OCI-LY3 (cell line): Measurements from ENCODE around the gene CYYR1.

Experiments used
- H2AFZ ChIP-seq: fragments of 200-600, 300-600 bp; shearing (Covaris generic); 2 replicates; pipeline ENCODE4 v1.6.0; 2014; ENCODE audit warnings: antibody characterized with exemption, low read depth, low read length
- H3K27ac ChIP-seq: fragments of 200-600, 300-600 bp; sonication (generic); 2 replicates; pipeline ENCODE4 v1.5.1; 2014; ENCODE audit warnings: mild to moderate bottlenecking, low read length, moderate library complexity, mixed read lengths
- H3K27me3 ChIP-seq: fragments of 200-600, 300-600 bp; sonication (generic); 2 replicates; pipeline ENCODE4 v1.6.1; 2014; ENCODE audit warnings: low read depth, low read length, mixed read lengths
- H3K36me3 ChIP-seq: fragments of 200-600, 300-600 bp; sonication (generic); replicated peaks from 2 replicates; pipeline ENCODE3; 2014; ENCODE audit warnings: low read depth, low read length, mixed read lengths
- H3K4me1 ChIP-seq: fragments of 300-600, 200-600 bp; sonication (generic); 2 replicates; pipeline ENCODE4 v1.6.1; 2014; ENCODE audit warnings: low read length, mixed read lengths
- H3K4me2 ChIP-seq: fragments of 200-600, 300-600 bp; sonication (generic); 2 replicates; pipeline ENCODE4 v1.6.1; 2014; ENCODE audit warnings: low read length, mixed read lengths
- H3K4me3 ChIP-seq: fragments of 300-600, 200-600 bp; sonication (generic); 2 replicates; pipeline ENCODE4 v1.5.1; 2014; ENCODE audit warnings: antibody characterized with exemption, mild to moderate bottlenecking, low read length, moderate library complexity
- H3K79me2 ChIP-seq: fragments of 300-600, 200-600 bp; shearing (Covaris generic); 2 replicates; pipeline ENCODE4 v1.6.1; 2014; ENCODE audit warnings: mild to moderate bottlenecking, low read length, mixed read lengths
- H3K9ac ChIP-seq: fragments of 300-600, 200-600 bp; shearing (Covaris generic); 2 replicates; pipeline ENCODE4 v1.6.0; 2014; ENCODE audit warnings: mild to moderate bottlenecking, low read length, moderate library complexity
- H3K9me3 ChIP-seq: fragments of 200-600, 300-600 bp; shearing (Covaris generic); 2 replicates; pipeline ENCODE4 v1.6.1; 2014; ENCODE audit warnings: low read length, mixed read lengths; ENCODE audit not compliant: insufficient read depth
- H4K20me1 ChIP-seq: fragments of 200-600, 300-600 bp; sonication (generic); 2 replicates; pipeline ENCODE4 v1.6.1; 2016; ENCODE audit warnings: low read length, mixed read lengths; ENCODE audit not compliant: insufficient read depth
- CTCF ChIP-seq: fragments of 200-600, 300-600 bp; sonication (generic); IDR thresholded peaks from 2 replicates; pipeline ENCODE4 v1.5.1; 2014; ENCODE audit warnings: antibody characterized with exemption, low read length, low read depth
- EZH2phosphoT487 ChIP-seq: fragments of 200-600 bp; shearing (Covaris generic); IDR thresholded peaks from 2 replicates; pipeline ENCODE4 v1.6.1; 2018; ENCODE audit warnings: antibody characterized with exemption, mixed run types, low read depth

Gene CYYR1

GRCh38 chr21:26546446-26547097, 26.5 kb downstream of the CYYR1 start:
- H3K79me2 ChIP-seq, result no peaks in the 10 kb centered on the region
- no peak overlapping the region; the same call in 1 of the 2 replicates for H2AFZ ChIP-seq
- H3K9me3 ChIP-seq, result no peaks in the 10 kb centered on the region
- H3K27ac ChIP-seq, result no peak overlapping the region
- TF ChIP-seq EZH2phosphoT487 (no peak), CTCF (no peak)
- H3K4me3 ChIP-seq, result no peak overlapping the region
- H3K36me3 ChIP-seq, result no peaks in the 10 kb centered on the region
- H3K9ac ChIP-seq, result no peak overlapping the region
- H3K4me1 ChIP-seq, result peaks cover 17% of the 10 kb centered on the region; the same call in 1 of the 2 replicates
- H3K27me3 ChIP-seq, result no peaks in the 10 kb centered on the region
- H3K4me2 ChIP-seq, result no peak overlapping the region
- no peaks in the 10 kb centered on the region for H4K20me1 ChIP-seq

DNA sequence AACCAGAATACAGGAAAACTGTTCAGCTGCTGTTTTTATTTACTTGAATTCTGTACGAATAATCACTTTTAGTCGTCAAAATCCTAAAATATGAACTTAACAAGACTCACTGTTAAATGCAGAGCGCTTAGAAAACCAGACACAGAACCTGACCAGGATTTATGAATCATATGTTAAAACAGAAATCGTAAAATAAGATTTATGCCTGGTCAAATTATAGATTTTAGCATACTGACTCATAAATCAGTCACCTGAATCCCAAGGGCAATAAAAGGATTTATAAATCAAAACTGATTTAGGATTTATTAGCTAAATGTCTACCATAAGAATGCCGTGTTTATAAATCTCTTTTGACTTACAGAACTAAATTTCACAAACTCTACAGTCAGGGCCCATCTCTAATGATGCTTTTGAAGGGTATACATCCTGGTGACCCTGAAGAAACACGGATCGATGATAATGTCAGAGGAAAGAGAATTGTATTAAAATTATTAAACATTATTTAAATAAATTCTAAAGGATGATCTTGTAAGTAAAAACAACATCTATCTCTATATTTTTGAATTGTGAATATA, 28.8 kb downstream of the CYYR1 start:
- peaks cover 9% of the 10 kb centered on the region; the same call in 1 of the 2 replicates for H3K4me1 ChIP-seq
- no peak overlapping the region for H3K4me2 ChIP-seq
- TF ChIP-seq CTCF (no peak), EZH2phosphoT487 (no peak)

GRCh38 chr21:26540651-26541050, 32.4 kb downstream of the CYYR1 start:
- H3K9me3 ChIP-seq, result no peaks in the 10 kb centered on the region
- TF ChIP-seq CTCF (no peak), EZH2phosphoT487 (no peak)
- no peak overlapping the region for H2AFZ ChIP-seq
- no peak overlapping the region for H3K9ac ChIP-seq
- H3K36me3 ChIP-seq, result no peaks in the 10 kb centered on the region
- H3K27me3 ChIP-seq, result no peaks in the 10 kb centered on the region
- no peaks in the 10 kb centered on the region for H3K79me2 ChIP-seq
- no peak overlapping the region for H3K27ac ChIP-seq
- H3K4me2 ChIP-seq, result no peak overlapping the region
- no peaks in the 10 kb centered on the region for H3K4me1 ChIP-seq
- no peaks in the 10 kb centered on the region for H4K20me1 ChIP-seq
- H3K4me3 ChIP-seq, result no peak overlapping the region

More for the DNA sequence above, 28.8 kb downstream of the CYYR1 start:
- H3K9me3 ChIP-seq, result no peaks in the 10 kb centered on the region
- no peaks in the 10 kb centered on the region for H4K20me1 ChIP-seq
- no peak overlapping the region for H2AFZ ChIP-seq
- H3K27ac ChIP-seq, result no peak overlapping the region
- no peaks in the 10 kb centered on the region for H3K79me2 ChIP-seq
- no peak overlapping the region for H3K9ac ChIP-seq
- H3K27me3 ChIP-seq, result no peaks in the 10 kb centered on the region
- H3K36me3 ChIP-seq, result no peaks in the 10 kb centered on the region
- no peak overlapping the region for H3K4me3 ChIP-seq

DNA sequence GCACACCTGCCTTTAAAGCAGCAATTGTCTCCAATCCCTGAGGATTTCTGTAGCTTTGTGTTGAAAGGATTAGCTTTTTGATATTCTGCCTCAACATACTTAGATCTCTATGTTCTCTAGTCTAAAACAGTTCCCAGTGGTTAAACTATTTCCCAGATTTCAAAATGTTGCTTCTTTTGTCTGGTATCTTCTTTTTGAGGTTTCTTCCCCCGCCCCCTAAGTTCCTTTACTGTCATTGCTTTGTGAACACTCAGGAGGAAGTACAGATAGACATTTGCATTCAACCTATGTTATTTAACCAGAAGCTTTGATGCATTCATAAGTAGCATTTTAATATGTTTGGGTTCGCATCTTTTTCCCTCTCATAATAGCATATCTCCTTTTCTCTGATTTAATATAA, 33.5 kb downstream of the CYYR1 start:
- Histone ChIP-seq H3K4me3 (no peak overlapping the region), H3K4me1 (no peaks in the 10 kb centered on the region), H2AFZ (no peak overlapping the region), H3K27ac (no peak overlapping the region), H3K79me2 (no peaks in the 10 kb centered on the region), H3K9me3 (no peaks in the 10 kb centered on the region), H3K36me3 (no peaks in the 10 kb centered on the region), H3K27me3 (no peaks in the 10 kb centered on the region), H4K20me1 (no peaks in the 10 kb centered on the region), H3K4me2 (no peak overlapping the region), H3K9ac (no peak overlapping the region)
- TF ChIP-seq EZH2phosphoT487 (no peak), CTCF (no peak)
